ENCODE results near the gene RETREG2. TPM values are rescaled to one million over a fixed set of nuclear protein-coding genes. Genes with fewer than 3 reads are reported as not detected.

Gene RETREG2
- total RNA-seq, 1 experiment from 2014 or later = 46.7 TPM

- no peak overlapping the region for H3K4me3 Mint-ChIP-seq
- no peak overlapping the region for H3K9ac ChIP-seq (ENCODE audit: extremely low read depth, insufficient read length, low read length)
These were observed 36.7 kb downstream of the RETREG2 start for GRCh38 chr2:219214786-219215185.

More at GRCh38 chr2:219214786-219215185, 36.7 kb downstream of the RETREG2 start:
- H3K23me2 ChIP-seq (ENCODE audit: insufficient read length, low read depth, low read length, poor library complexity, severe bottlenecking) = peaks cover 7% of the 10 kb centered on the region
- no peak overlapping the region for H2BK120ac ChIP-seq (ENCODE audit: low read depth, low read length, poor library complexity, severe bottlenecking)
- no peak overlapping the region for H3K14ac ChIP-seq (ENCODE audit: insufficient read depth, low read length)
- no peak overlapping the region for H3K27ac ChIP-seq (ENCODE audit: insufficient read length, low read depth, low read length)
- no CpG with 5 or more reads among the region's 6 CpGs for WGBS (ENCODE audit: extremely low coverage, insufficient read length, low lambda C conversion rate)
- no peak overlapping the region for H2BK12ac ChIP-seq (ENCODE audit: insufficient read length, low read depth, low read length)
- no peaks in the 10 kb centered on the region for H3K79me1 ChIP-seq (ENCODE audit: insufficient read depth, low read depth, low read length, poor library complexity, severe bottlenecking)
- no peak overlapping the region for H4K5ac ChIP-seq (ENCODE audit: insufficient read length, low read depth, low read length)
- Mint-ChIP-seq H3K9me3 (no peaks in the 10 kb centered on the region), H3K27me3 (ENCODE audit: low read depth) (peaks cover 3% of the 10 kb centered on the region; the same call in 1 of the 2 replicates), H3K36me3 (ENCODE audit: insufficient read depth in 1 of 3, low read depth in 3 of 3) (peaks cover 14 to 61% (median 51%) of the 10 kb centered on the region in 3 experiments), H3K27ac (peak overlapping the region in 1 of 3 experiments; percentile 42; a peak in 1 of 7 replicates), H3K4me1 (peaks cover 19 to 23% of the 10 kb centered on the region in 2 experiments)
- no peaks in the 10 kb centered on the region for H4K20me1 ChIP-seq (ENCODE audit: control insufficient read depth, insufficient read depth, insufficient read length)
- H3K18ac ChIP-seq (ENCODE audit: insufficient read length, low read depth, low read length) = no peak overlapping the region
- H3K4ac ChIP-seq (ENCODE audit: low read depth, low read length) = no peak overlapping the region
- H3K4me2 ChIP-seq (ENCODE audit: insufficient read depth, insufficient read length, low read length) = no peak overlapping the region
- no peak overlapping the region for H3T11ph ChIP-seq (ENCODE audit: low read length)
- H3K79me2 ChIP-seq (ENCODE audit: insufficient read depth, low read length) = no peaks in the 10 kb centered on the region
- no peaks in the 10 kb centered on the region for H3K9me3 ChIP-seq (ENCODE audit: control insufficient read depth, low read depth, low read length)
- H2BK15ac ChIP-seq (ENCODE audit: low read depth, low read length) = no peak overlapping the region
- H2BK5ac ChIP-seq (ENCODE audit: insufficient read length, low read length) = no peak overlapping the region
- H3K4me1 ChIP-seq (ENCODE audit: insufficient read depth, low read length) = no peaks in the 10 kb centered on the region
- H2AFZ ChIP-seq (ENCODE audit: low read length) = no peak overlapping the region
- no peak overlapping the region for H2BK20ac ChIP-seq (ENCODE audit: low read depth, low read length, poor library complexity, severe bottlenecking)
- no peak for DNase-seq
- TF ChIP-seq CTCF (conservative IDR thresholded peaks at IDR 0.05) = no peak
- no peak overlapping the region for H3K56ac ChIP-seq (ENCODE audit: insufficient read length, low read depth, low read length)
- no peak overlapping the region for H2AK5ac ChIP-seq (ENCODE audit: insufficient read length, low read length)
- H4K8ac ChIP-seq (replicated peaks; ENCODE audit: insufficient read length, low read depth, low read length) = no peak overlapping the region
- H4K91ac ChIP-seq (ENCODE audit: insufficient read length, low read depth, low read length) = no peak overlapping the region
- no peaks in the 10 kb centered on the region for H3K27me3 ChIP-seq (ENCODE audit: insufficient read depth, low read length)
- no peak overlapping the region for H3K23ac ChIP-seq (ENCODE audit: insufficient read length, low read depth, low read length)
